GM21447 (cell line): ENCODE results near the gene DLG2.

ENCODE experiments used
- ATAC-seq: cut with Tn5 transposase; IDR thresholded peaks from one replicate; pipeline ENCODE4 v1.9.1; 2021; ENCODE audit not compliant: unreplicated experiment

Gene DLG2

DNA sequence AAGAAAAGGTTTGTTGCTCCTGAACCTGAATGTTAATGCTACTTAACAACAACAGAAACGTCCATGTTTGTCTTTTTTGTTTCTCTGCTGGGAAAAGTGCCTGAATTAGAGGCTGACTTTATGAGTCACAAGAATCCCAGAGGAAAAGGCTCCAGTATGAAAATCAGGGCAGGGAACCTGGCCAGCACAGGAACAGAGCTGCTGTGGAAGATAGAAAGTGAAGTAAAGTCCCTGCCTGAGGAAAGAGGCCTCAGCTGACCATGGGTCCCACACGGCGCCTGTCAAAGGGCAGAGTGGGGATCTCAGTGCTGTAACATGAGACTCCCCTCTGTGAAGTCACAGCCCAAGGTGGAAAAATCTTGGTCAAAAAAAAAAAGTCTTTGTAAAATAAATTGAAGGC is 1708.7 kb downstream of the DLG2 start:
- ATAC-seq, result no peak

DNA sequence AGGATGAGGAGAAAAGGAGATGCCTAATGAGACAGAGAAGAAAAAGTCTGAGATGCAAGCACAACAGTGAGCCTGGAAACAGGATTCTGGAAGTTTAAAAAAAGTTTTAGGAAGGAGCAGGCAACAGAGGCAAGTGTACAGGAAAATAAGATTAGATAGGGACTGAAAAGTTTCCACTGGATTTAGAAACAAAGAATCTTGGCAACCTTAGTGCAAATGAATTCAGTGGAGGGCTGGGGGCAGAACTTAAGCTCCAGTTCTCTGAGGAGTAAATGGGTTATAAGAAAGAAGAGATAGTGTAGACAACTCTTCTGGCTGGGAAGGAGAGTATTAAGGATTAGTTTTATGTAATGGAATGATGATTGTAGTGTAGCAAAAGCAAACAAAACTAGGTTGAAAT is 1712.1 kb downstream of the DLG2 start:
- no peak for ATAC-seq

DNA sequence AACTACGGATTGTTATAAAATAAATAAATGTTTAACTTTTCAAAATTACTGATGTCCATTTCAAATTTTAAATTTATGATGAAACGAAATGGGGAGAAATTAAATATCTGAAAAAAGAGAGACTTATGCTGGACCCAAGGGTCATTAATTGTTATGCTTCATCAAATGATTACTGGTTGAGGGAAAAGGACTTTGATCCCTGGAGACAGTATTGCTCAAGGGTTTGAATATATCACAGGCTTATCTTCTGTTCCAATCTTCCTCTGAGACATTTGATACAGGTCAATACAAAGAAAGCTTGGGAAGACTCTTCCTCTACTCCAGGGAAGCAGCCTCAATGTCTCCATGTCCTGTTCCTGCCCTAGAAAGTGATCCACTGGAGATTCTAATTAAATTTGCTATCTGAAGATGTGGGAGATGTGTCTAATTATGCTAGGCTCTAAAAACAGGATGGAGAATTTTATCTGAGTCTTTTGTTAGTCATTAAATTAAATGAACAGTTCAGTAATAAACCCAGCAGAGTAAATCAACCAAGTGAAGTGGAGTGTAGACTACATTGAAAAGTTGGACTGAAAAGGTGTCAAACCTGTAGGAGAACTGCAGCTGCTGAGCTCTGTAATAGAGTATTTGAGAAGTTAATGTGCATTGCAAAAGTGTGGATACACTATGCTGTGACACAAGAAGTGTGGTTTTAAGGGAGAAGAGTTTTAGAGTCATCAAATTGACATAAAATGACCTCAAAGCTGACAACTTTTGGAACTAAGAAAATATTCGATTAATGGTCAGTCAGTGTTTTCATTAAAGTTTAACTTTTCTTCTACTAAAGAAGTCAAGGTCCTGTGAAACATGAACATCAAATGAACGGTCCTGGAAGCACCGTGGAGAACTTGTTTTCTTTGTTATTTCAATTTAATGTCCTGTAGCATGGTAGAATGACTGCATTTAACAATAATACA is 1717.3 kb downstream of the DLG2 start:
- ATAC-seq, result no peak

DNA sequence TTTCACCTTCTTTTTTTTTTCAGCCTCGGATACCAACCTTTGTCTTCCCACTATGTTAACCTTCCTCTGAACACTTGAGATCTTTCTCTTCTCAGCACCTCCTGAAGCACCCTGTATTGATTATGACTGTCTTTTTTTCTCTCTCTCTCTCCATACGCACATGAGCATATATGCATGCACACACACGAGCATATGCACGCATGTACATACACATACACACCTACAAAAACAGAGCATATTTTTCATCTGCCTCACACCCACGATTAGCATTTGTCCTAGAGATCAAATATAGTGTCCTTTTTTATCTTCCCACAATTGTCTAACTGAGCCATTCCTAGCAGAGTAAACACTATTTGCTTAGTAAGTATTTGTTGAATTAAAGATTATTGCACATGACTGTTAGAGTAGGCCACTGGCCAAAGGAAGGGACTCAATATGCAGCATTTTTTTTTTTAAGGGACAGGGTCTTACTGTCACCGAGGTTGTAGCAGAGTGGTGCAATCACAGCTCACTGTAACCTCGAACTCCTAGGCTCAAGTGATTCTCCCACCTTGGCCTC is 1718.8 kb downstream of the DLG2 start:
- no peak for ATAC-seq

DNA sequence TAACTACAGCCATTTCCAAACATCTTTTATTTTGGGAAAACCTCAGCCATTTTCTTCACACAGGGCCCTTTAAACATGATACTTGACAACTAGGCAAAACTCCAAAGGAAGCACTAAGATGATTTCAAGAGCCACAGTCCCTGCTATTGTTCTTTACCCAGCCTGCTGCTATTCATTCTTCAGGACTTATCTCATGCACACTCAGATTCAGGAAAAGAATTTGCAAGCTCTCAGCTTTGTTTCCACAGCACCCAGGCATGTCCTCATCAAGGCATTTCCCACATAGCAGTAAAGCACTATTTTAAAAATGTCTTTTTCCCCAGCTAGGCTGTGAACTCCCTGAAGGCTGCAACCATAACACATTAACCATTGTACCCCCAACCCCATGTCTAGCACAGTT is 1731.6 kb downstream of the DLG2 start:
- no peak for ATAC-seq

DNA sequence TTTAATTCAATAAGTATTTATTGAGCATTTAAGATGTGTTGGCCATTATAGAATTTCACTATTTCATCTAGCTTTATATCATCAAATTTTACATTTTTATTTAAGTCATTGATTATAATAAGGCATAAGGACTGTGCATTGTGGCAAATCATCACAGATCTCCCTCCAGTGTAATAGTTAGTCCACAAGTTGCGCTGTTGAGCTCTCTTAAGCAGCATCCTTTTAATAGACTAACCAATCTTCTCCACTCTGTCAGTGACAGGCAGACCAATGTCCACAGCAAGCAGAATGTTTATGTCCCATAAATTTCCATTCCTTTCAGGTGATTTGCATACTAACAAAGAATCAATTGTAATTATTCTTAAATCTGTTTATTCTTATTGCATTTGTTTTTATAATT is 1745.7 kb downstream of the DLG2 start:
- no peak for ATAC-seq

DNA sequence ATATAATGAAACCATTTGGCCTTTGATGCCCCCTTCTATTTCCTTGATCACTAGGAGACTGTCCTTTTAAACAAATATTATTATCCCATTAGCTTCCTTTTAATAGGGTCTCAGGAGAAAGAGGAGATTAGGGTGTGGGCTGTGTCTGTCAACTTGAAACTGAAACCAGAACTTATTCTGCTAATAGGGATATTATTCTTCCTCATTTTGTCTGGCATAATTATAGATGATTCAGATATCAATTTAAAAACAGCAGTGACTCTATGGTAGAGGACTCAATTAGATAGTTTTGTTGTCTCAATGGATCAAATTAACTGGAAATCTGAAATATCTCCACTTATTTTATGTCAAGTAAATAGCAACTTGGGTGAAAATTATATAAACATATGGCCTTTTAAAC is 1756.1 kb downstream of the DLG2 start:
- ATAC-seq, result no peak

DNA sequence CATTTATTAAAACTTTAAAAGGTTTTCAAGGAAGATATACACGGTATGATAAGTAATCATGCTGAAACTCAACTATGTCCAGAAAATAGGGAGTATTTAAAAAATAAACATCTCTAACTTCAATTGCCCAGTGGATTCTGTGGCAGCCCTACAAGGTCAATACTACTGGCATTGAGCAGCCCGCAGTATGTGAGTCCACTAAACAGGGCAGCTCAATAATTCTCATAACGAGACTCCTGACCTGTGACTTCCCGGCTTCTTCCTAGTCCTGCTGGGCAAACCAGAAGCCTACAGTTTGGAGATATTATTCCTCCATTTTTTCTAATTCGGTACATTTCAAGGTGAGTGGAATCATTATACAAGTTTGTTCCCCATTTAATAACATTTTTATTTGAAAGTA is 1760.5 kb downstream of the DLG2 start:
- ATAC-seq, result no peak

DNA sequence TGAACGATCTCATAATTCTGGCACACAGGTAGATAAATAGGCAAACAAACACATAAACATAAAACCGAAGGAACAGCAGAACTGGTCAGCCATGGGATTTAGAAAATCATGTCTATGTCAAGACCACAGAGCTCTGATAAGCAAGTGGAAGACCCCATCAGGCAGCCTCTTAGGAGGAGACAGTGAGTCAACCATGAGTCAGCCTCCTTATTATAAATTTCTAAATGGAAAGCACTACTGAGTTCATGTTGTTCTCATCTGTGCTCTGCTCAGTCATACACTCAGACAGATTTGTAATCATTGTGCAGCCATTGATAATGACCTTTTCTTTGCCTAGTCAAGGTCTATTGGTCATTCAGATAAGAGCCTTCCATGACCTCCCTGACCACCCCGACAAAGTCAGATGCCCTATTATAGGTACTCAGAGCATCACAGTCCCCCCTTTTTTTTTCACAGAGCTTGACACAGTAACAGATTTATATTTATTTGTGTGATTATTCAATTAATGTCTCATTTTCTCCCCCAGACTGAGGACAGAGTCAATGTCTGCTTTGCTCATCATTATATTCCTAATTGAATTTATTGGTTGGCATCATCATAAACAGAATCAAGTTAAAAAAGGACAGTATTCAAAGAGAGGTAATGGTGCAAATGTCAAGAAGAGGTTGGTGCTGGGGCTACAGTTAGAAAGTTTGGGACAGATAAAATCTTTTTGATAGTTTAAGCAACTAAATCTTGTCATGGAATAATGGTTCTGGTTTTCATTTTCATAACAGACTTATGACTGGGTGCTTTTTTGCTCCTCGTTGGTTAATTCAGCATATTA is 1761.3 kb downstream of the DLG2 start:
- no peak for ATAC-seq

DNA sequence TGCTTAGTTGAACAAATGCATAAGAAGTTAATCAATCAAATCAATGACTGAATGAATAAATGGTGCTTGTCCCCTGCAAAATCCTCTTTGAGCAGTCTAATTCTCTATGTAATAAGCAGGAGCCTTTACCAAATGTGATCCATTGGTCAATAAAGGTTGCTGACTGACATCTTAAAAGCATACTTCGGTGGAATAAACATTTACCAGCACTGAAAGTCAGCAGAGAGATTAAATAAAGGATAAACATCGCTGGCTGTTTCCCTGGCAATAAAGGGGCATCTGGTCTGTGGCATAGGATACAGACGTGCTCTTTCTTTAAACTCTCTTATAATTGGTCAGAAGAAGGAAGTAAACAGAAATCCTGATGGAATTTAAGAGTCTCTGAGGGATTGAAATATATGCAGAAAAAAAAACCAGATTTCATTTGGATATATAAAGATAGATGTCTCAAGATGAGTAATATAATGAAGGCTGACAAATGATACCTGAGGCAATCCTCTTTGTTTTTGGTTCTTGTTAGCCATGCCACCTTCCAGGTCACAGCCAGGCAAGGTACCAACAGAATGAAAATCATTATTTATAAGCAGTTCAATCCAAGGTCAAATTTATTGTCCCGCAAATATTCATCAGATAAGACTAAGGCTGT is 1762.6 kb downstream of the DLG2 start:
- ATAC-seq, result no peak

DNA sequence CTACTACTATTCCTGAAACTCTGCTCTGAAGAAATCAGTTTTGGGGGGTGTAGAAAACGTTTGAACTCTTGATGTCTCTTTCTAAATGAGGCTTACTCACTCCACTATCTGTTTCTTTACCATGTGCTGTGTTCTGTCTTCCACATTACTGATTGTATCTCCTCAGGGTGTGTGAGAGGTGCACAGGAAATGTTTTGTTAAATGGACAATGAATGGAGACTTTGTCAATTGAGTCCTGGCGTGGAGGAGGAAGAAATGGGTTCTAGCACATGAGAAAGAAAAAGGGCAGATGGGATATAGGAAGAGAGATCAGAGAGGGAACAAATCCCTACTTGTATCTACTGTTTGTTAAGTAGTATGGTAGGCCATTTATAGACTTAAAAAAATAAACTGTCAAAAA is 1763.9 kb downstream of the DLG2 start:
- no peak for ATAC-seq

DNA sequence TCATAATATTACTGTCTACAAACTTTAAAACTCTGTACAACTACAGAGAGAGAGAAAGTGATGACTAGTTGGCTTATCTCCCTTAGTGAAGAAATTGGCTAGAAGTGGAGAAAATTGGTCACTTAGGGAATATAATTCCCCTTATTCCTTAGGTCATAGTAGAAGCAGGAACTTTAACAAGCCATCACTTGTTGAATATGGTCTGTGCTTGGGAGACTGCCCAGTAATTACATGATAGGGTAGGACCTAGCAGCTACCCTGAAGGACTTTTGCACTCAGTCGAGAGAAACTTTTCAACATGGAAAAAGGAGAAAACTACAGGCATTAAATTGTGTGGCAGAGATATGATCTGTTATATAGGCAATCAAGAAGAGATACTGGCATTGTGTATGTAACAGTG is 1764.5 kb downstream of the DLG2 start:
- no peak for ATAC-seq

DNA sequence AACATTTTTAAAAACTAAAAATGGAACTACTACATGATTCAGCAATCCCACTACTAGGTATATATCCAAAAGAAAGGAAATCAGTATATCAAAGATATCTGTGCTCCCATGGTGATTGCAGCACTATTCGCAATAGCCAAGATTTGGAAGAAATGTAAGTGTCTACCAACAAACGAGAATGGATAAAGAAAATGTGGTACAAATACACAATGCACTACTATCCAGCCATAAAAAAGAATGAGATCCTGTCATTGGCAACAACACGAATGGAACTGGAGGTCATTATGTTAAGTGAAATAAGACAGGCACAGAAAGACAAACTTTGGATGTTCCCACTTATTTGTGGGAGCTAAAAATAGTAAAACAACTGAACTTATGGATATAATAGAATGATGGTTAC is 1765.1 kb downstream of the DLG2 start:
- no peak for ATAC-seq

DNA sequence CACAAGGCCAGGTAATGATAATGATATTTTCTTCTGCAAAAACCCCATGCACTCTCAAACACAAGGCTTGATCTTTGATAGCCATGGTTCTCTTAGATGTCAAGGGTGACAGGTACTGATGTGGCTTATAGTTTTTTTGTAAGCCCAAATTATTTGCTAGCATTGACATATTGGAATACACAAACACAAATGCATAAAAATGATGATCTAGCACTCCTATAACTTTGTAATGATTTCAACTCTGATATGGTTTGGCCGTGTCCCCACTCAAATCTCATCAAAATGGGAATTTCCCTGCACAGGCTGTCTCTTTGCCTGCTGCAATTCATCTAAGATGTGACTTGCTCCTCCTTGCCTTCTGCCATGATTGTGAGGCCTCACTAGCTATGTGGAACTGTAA is 1768.5 kb downstream of the DLG2 start:
- ATAC-seq, result no peak

DNA sequence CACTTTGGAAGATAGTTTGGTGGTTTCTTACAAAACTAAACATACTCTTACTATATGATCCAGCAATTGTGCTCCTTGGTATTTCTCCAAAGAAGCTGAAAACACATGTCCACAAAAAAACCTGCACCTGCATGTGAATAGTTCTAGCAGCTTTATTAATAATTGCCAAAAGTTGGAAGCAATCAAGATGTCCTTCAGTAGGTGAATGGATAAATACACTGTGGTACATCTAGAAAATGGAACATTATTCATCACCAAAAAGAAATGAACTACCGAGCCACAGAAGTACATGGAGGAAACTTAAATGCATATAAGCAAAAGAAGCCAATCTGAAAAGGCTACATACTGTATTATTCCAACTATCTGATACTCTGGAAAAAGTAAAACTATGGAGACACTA is 1771.9 kb downstream of the DLG2 start:
- ATAC-seq, result no peak

DNA sequence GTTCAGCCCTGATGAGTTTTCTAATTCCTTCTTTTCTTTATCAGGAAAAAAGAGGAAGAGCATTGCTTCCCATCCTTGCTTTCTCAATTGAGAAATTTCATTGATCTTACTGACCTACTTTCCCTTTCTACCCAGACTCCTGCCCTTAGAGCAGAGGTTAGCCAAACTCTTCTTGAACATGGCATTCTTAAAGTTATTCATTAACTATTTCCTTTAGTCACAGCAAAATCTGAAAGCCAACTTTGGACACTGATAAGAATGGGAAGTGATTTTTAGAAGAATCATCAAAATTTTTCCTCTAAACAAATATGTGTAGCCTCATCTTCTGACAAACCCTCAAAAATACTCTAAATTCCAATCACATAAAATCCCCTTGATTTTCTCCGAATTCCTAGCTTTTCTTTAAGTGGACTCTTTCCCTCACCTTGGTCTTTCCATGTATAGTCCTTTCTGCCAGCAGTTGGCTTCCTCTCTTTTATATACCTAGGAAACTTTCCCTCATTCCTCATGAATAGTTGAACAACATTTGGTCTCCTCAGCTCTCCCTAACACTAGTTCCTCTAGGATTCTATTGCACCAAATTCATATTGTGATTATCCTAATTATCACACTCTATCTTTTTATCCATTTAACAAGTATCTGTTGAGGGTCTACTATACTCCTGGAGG is 1774.2 kb downstream of the DLG2 start:
- no peak for ATAC-seq

DNA sequence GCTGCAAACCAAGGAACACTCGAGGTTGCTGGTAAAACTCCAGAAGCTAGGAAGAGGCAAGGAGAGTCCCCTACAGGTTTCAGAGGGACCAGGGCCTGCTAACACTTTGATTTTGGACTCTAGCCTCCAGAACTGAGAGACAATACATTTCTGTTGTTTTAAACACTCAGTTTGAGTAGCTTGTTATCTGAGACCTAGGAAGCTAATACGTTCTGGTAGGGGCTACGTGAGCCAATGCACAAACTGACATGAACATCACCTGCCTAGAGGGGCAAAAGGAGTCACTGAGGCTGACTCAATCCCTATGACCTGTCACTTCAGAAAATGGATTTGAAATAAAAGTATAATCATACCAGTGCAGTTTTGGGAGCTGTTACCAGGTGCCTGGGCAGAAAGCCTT is 1775.1 kb downstream of the DLG2 start:
- no peak for ATAC-seq

DNA sequence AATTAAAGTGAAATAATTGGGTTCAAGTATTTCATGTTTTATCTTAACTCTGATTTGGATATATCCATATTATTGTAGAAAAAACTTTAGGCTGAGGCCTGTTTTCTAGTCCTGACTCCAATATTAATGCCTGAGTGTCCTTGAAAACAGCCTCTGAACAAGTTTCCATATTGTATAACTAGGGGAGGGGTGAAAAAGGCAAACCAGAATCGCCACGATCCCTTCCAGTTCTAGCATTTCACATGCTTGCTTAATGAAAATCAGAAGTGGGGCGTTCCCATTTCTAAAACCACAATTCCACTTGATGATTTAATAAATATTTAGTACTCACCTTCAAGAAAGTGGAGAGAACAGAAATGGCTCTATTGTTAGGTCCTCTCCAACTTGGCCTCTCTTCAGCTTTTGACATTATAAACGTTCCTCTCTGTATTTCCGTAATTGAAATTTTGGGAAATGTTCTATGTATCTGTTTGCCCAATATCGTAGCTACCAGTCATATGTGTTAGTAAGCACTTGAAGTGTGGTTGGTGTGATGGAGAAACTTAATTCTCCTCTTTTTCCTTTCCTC is 1779.6 kb downstream of the DLG2 start:
- no peak for ATAC-seq

DNA sequence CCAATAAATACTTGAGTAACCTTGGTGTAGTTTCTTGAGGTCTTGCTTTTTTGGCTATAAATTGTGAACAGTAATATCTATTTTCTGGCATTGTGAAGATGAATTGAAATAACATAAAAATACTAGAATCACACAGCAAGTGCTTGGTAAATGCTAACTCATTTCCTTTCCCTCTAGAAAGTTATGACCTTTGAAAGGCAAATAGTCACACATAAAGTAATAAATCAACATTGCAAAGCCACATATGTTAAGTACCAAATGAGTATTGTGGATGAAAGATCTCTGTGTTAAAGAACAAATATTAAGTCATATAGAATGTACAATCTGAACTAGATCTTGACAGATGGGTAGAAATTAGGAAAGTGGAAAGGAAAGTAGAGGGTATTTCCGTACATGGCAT is 1781.3 kb downstream of the DLG2 start:
- no peak for ATAC-seq

DNA sequence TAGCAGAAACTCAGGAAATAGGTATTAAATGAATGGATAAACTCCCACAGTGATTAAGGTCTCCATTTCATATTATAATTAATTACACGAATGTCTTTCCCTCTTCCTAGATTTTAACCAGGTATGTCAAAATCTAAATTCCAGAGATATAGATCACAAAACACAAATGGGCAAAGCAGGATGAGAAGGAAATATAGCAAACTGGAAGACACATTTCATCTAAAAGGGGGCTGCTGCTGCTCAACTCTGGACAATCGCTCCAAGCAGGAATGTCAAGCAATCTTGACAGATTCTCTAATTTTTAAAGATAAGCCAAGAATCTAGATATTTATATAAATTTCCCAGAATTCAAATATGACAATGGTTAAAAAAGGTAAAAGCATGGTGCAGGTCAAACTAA is 1786.8 kb downstream of the DLG2 start:
- ATAC-seq, result no peak
